Activated naive CD8-positive, alpha-beta T cell (primary cell): ENCODE results near the gene RGP1.
A peak's percentile ranks its signal among the peaks of the same experiment; 100 is the strongest.

Source experiments
- H3K27ac Mint-ChIP-seq: one replicate; pipeline ENCODE4 v1.8.0; 2021; ENCODE audit warnings: mixed read lengths
- H3K27me3 Mint-ChIP-seq: one replicate; pipeline ENCODE4 v1.8.0; 2021; ENCODE audit warnings: mixed read lengths
- H3K36me3 Mint-ChIP-seq: one replicate; pipeline ENCODE4 v1.8.0; 2021; ENCODE audit warnings: mixed read lengths
- H3K4me1 Mint-ChIP-seq: one replicate; pipeline ENCODE4 v1.8.0; 2021; ENCODE audit warnings: low read depth, mixed read lengths
- H3K4me3 Mint-ChIP-seq: one replicate; pipeline ENCODE4 v1.8.0; 2021; ENCODE audit warnings: mild to moderate bottlenecking, mixed read lengths
- H3K9me3 Mint-ChIP-seq: one replicate; pipeline ENCODE4 v1.8.0; 2021; ENCODE audit warnings: low read depth, mixed read lengths

The RGP1 gene, protein sequence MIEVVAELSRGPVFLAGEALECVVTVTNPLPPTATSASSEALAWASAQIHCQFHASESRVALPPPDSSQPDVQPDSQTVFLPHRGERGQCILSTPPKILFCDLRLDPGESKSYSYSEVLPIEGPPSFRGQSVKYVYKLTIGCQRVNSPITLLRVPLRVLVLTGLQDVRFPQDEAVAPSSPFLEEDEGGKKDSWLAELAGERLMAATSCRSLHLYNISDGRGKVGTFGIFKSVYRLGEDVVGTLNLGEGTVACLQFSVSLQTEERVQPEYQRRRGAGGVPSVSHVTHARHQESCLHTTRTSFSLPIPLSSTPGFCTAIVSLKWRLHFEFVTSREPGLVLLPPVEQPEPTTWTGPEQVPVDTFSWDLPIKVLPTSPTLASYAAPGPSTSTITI

GRCh38 chr9:35748858-35749514 lies at the start of gene RGP1, which contains the start of gene GBA2:
TSS of gene RGP1 (plus strand) at chr9:35749287. CDS start at chr9:35749756, 469 bp downstream.
TSS of gene GBA2 (minus strand) at chr9:35749228. CDS start at chr9:35748704, 524 bp downstream.
- peaks cover 45% of the 10 kb centered on the region for H3K4me1 Mint-ChIP-seq
- peak within 1 kb of the TSS; percentile 91 for H3K27ac Mint-ChIP-seq
- H3K9me3 Mint-ChIP-seq, result no peaks in the 10 kb centered on the region
- H3K27me3 Mint-ChIP-seq, result no peaks in the 10 kb centered on the region
- peaks cover 10% of the 10 kb centered on the region for H3K36me3 Mint-ChIP-seq
- H3K4me3 Mint-ChIP-seq, result peak within 1 kb of the TSS; percentile 96

- no peak overlapping the region for H3K27ac Mint-ChIP-seq
- no peaks in the 10 kb centered on the region for H3K9me3 Mint-ChIP-seq
- peaks cover 2% of the 10 kb centered on the region for H3K36me3 Mint-ChIP-seq
- H3K4me1 Mint-ChIP-seq, result peaks cover 6% of the 10 kb centered on the region
- no peak overlapping the region for H3K4me3 Mint-ChIP-seq
- no peaks in the 10 kb centered on the region for H3K27me3 Mint-ChIP-seq
Observed at GRCh38 chr9:35700031-35700430, 49.1 kb upstream of the RGP1 start.

- no peaks in the 10 kb centered on the region for H3K27me3 Mint-ChIP-seq
- no peak overlapping the region for H3K27ac Mint-ChIP-seq
Observed at GRCh38 chr9:35700942-35701341, 48.1 kb upstream of the RGP1 start.

DNA sequence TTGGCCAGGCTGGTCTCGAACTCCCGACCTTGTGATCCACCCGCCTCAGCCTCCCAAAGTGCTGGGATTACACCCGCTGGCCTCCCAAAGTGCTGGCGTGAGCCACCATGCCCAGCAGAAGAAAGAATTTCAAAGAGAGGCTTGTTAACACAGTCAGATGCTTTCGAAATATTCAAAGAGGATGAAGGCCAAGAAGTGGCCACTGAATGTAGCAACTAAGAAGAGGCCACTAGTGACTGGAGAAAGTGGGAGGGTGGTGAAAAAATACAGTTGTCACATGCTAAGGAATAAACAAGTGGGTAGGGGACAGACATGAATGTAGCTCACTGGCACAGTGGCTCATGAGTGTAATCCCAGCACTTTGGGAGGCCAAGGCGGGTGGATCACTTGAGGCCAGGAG lies 46.4 kb upstream of the RGP1 start:
- Mint-ChIP-seq H3K27me3 (no peaks in the 10 kb centered on the region), H3K36me3 (peaks cover 3% of the 10 kb centered on the region)

More at GRCh38 chr9:35700942-35701341, 48.1 kb upstream of the RGP1 start:
- Mint-ChIP-seq H3K4me1 (peaks cover 6% of the 10 kb centered on the region), H3K9me3 (no peaks in the 10 kb centered on the region), H3K36me3 (peaks cover 2% of the 10 kb centered on the region), H3K4me3 (no peak overlapping the region)

DNA sequence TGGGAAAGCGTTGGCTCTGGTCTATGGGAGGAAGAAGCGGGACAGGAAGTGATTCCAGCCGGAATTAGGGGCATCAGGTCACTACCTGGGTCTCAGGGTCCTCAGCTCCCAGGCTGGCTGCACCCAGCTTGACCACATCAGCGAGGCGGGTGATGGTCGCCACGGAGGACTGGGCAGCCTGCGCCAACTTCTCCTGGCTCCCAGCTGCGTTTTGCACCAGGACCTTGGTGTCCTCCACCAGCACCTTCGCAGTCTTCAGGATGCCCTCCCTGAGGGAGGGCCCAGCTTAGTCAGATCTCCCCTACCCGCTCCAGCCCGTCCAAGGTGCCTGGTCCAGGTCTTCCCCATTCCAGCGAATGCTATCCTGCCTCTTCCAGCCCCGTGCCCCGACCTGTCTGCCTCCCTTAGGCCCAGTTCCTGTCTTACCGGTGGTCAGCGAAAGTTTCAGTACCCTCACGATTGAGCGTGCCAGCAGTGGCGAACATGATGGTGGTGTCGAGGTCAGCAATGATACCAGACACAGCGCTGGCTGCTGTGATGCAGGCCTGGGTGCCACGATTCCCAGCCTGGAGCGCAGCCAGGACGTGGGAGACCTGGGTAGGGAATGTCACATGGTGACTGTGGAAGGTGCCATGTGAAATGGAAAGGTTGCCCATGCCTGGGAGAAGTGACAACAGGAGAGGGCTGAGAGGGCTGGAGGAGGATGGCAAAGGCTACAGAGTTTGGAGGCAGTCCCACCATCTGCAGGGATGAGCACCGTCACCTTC lies 45.0 kb upstream of the RGP1 start:
- H3K4me1 Mint-ChIP-seq, result no peaks in the 10 kb centered on the region
- no peaks in the 10 kb centered on the region for H3K9me3 Mint-ChIP-seq
- no peak overlapping the region for H3K27ac Mint-ChIP-seq
- peaks cover 5% of the 10 kb centered on the region for H3K36me3 Mint-ChIP-seq
- no peaks in the 10 kb centered on the region for H3K27me3 Mint-ChIP-seq
- no peak overlapping the region for H3K4me3 Mint-ChIP-seq

More for the DNA sequence above, 46.4 kb upstream of the RGP1 start:
- Mint-ChIP-seq H3K9me3 (no peaks in the 10 kb centered on the region), H3K27ac (no peak overlapping the region), H3K4me3 (no peak overlapping the region), H3K4me1 (no peaks in the 10 kb centered on the region)

- Mint-ChIP-seq H3K27me3 (no peaks in the 10 kb centered on the region), H3K27ac (no peak overlapping the region), H3K36me3 (peaks cover 5% of the 10 kb centered on the region), H3K4me1 (no peaks in the 10 kb centered on the region), H3K4me3 (no peak overlapping the region), H3K9me3 (no peaks in the 10 kb centered on the region)
Observed at GRCh38 chr9:35705372-35705771, 43.7 kb upstream of the RGP1 start.

GRCh38 chr9:35705836-35706430 lies 43.2 kb upstream of the RGP1 start:
- Mint-ChIP-seq H3K9me3 (no peaks in the 10 kb centered on the region), H3K4me3 (no peak overlapping the region), H3K27ac (no peak overlapping the region), H3K36me3 (peaks cover 8% of the 10 kb centered on the region), H3K4me1 (no peaks in the 10 kb centered on the region), H3K27me3 (no peaks in the 10 kb centered on the region)

- Mint-ChIP-seq H3K4me1 (no peaks in the 10 kb centered on the region), H3K27ac (no peak overlapping the region), H3K9me3 (no peaks in the 10 kb centered on the region), H3K36me3 (peaks cover 8% of the 10 kb centered on the region), H3K27me3 (no peaks in the 10 kb centered on the region), H3K4me3 (no peak overlapping the region)
Observed at GRCh38 chr9:35706951-35707350, 42.1 kb upstream of the RGP1 start.

DNA sequence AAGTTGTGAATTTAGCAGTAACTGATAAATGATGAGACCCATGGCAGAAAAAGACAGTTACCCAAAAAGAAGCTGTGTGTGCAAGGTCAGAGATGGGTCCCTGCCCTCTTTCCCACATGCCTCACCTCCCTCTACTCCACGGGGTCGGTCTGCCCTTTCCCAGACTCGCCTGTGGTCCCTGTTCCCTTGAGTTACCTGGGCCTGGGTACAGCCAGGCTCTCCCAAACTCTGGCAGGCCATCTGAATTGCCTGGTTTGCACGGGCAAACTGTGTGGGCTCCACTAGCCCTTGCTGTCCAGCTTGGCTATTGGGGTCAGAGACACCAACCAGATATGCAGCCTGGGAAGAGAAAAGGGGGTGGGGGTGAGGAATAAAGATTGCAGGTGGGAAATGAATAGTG lies 40.9 kb upstream of the RGP1 start:
- no peaks in the 10 kb centered on the region for H3K9me3 Mint-ChIP-seq

GRCh38 chr9:35710818-35711500 lies 38.1 kb upstream of the RGP1 start:
- Mint-ChIP-seq H3K36me3 (peaks cover 8% of the 10 kb centered on the region), H3K27me3 (no peaks in the 10 kb centered on the region), H3K27ac (no peak overlapping the region), H3K4me3 (no peak overlapping the region), H3K9me3 (no peaks in the 10 kb centered on the region), H3K4me1 (no peaks in the 10 kb centered on the region)

More for the DNA sequence above, 40.9 kb upstream of the RGP1 start:
- Mint-ChIP-seq H3K27me3 (no peaks in the 10 kb centered on the region), H3K27ac (peak overlapping the region; percentile 24), H3K36me3 (peaks cover 8% of the 10 kb centered on the region), H3K4me1 (no peaks in the 10 kb centered on the region), H3K4me3 (no peak overlapping the region)

- no peaks in the 10 kb centered on the region for H3K4me1 Mint-ChIP-seq
- peaks cover 11% of the 10 kb centered on the region for H3K36me3 Mint-ChIP-seq
- no peak overlapping the region for H3K27ac Mint-ChIP-seq
Observed at GRCh38 chr9:35711501-35712428, 37.3 kb upstream of the RGP1 start.

DNA sequence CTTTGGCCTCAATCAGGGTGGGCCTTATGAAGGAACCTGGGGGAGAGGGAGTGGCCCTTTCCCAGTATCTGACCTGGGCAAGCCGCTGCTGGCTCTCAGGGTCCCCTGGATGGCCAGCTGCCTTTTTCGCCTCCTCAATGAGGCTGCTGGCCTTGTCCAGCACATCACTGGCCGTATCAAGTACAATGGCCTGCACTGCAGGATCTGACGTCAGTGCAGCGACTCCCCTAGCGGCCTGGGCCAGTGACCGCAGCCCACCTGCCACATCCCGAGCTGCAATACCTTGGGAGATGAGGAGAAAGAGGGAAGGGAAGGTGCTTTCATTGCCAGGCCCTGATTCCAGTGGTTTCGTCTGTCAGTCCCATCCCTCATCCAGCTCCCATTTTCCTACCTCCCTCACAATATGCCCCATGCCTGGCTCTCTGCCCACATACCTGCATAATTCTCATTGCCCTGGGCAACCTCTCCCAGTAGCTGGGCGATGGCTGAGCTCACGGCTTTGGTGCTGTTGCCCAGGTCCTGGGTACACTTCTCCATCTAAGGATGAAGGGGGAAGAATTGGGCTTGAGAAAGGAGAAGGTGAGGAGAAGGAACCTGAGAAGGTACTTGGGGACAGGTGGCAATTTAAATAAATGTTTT lies 36.2 kb upstream of the RGP1 start:
- Mint-ChIP-seq H3K27ac (no peak overlapping the region), H3K27me3 (no peaks in the 10 kb centered on the region), H3K36me3 (peaks cover 8% of the 10 kb centered on the region), H3K9me3 (no peaks in the 10 kb centered on the region), H3K4me3 (no peak overlapping the region), H3K4me1 (no peaks in the 10 kb centered on the region)

More at GRCh38 chr9:35711501-35712428, 37.3 kb upstream of the RGP1 start:
- Mint-ChIP-seq H3K27me3 (no peaks in the 10 kb centered on the region), H3K4me3 (no peak overlapping the region), H3K9me3 (no peaks in the 10 kb centered on the region)

DNA sequence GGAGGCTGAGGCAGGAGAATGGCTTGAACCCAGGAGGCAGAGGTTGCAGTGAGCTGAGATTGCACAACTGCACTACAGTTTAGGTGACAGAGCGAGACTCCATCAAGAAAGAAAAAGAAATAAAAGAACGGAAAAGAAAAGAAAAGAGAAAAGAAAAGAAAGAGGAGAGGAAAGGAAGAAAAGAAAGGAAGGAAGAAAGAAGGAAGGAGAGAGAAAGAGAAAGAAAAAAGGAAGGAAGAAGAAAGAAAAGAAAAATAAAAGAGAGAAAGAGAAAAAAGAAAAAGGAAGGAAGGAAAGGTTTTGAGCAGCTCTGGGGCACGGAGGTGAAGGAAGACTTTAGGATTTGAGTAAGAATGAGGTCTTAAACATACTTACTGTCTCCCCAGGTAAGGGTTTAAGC lies 35.5 kb upstream of the RGP1 start:
- Mint-ChIP-seq H3K27ac (peak overlapping the region; percentile 8), H3K4me3 (no peak overlapping the region), H3K9me3 (no peaks in the 10 kb centered on the region), H3K27me3 (no peaks in the 10 kb centered on the region), H3K4me1 (no peaks in the 10 kb centered on the region), H3K36me3 (peaks cover 11% of the 10 kb centered on the region)
